Fibroblast of lung (primary cell): ENCODE measurements around the gene SPDYE6. TPM values are rescaled to one million over a fixed set of nuclear protein-coding genes. Genes with fewer than 3 reads are reported as not detected.

Experiments
- DNase-seq, 2 donors: peaks; one replicate each; pipeline versions ENCODE4 v3.0.0 to v3.0.0-alpha.2; 2010; ENCODE audit warnings: low read depth in 2 of 2
- H2AFZ ChIP-seq: 2 replicates; pipeline ENCODE4 v1.5.1; 2012; ENCODE audit warnings: low read length, control low read depth, inconsistent platforms
- H3K27ac ChIP-seq: 2 replicates; pipeline ENCODE4 v1.5.1; 2011; ENCODE audit warnings: low read length, control low read depth; ENCODE audit not compliant: insufficient read depth
- H3K27me3 ChIP-seq: 2 replicates; pipeline ENCODE4 v1.5.1; 2011; ENCODE audit warnings: mild to moderate bottlenecking, low read length; ENCODE audit not compliant: control insufficient read depth, insufficient read depth
- H3K36me3 ChIP-seq: 2 replicates; pipeline ENCODE4 v1.5.1; 2011; ENCODE audit warnings: low read length; ENCODE audit not compliant: control insufficient read depth, insufficient read depth
- H3K4me1 ChIP-seq: 2 replicates; pipeline ENCODE4 v1.5.1; 2011; ENCODE audit warnings: low read length; ENCODE audit not compliant: control insufficient read depth, insufficient read depth; ENCODE audit errors: extremely low read depth
- H3K4me2 ChIP-seq: 2 replicates; pipeline ENCODE4 v1.5.1; 2011; ENCODE audit warnings: low read length, control low read depth; ENCODE audit not compliant: insufficient read depth; ENCODE audit errors: extremely low read depth
- H3K4me3 ChIP-seq, 4 experiments: fragments of 200-600 bp in 1 of 4; sonication (generic) in 1 of 4; replicated peaks in 1 of 4; 2 replicates each; pipeline ENCODE4 v1.5.1; 2011 to 2016; ENCODE audit warnings: low read length in 4 of 4, low read depth in 3 of 4, mild to moderate bottlenecking in 3 of 4, control low read depth in 2 of 4, inconsistent platforms in 1 of 4, mixed read lengths in 1 of 4; ENCODE audit not compliant: insufficient read depth in 1 of 4; ENCODE audit errors: control extremely low read depth in 1 of 4
- H3K79me2 ChIP-seq: 2 replicates; pipeline ENCODE4 v1.5.1; 2012; ENCODE audit warnings: mild to moderate bottlenecking, low read length, inconsistent platforms; ENCODE audit not compliant: control insufficient read depth, insufficient read depth
- H3K9ac ChIP-seq: 2 replicates; pipeline ENCODE4 v1.5.1; 2011; ENCODE audit warnings: mild to moderate bottlenecking, low read length, control low read depth; ENCODE audit not compliant: insufficient read depth
- H3K9me3 ChIP-seq: 2 replicates; pipeline ENCODE4 v1.5.1; 2012; ENCODE audit warnings: low read depth, low read length; ENCODE audit not compliant: control insufficient read depth, insufficient read depth
- H4K20me1 ChIP-seq: 2 replicates; pipeline ENCODE4 v1.5.1; 2011; ENCODE audit warnings: low read length; ENCODE audit not compliant: control insufficient read depth, insufficient read depth; ENCODE audit errors: extremely low read depth
- CTCF ChIP-seq, 2 donors: IDR thresholded peaks in 1 of 2; conservative IDR thresholded peaks in 1 of 2; 1 replicate in 1 of 2; 2 replicates in 1 of 2; pipeline ENCODE4 v1.5.1; 2011 to 2012; ENCODE audit warnings: low read length in 2 of 2, control low read depth in 1 of 2, inconsistent platforms in 1 of 2, low read depth in 1 of 2, mild to moderate bottlenecking in 1 of 2
- EZH2 ChIP-seq: IDR thresholded peaks from 2 replicates; pipeline ENCODE4 v1.5.1; 2012; ENCODE audit warnings: low read length, control low read depth, mild to moderate bottlenecking; ENCODE audit errors: missing control alignments
- polyA plus RNA-seq, 2 donors: library from polyadenylated mRNA; depleted of rRNA in 1 of 2; stranded (reverse) in 1 of 2; unstranded in 1 of 2; fragments of >200 nt; gene quantifications; 2 replicates each; pipeline ENCODE4 v1.2.1, GENCODE V29; 2011 to 2012; ENCODE audit warnings: missing spikeins in 1 of 2
- total RNA-seq: library from RNA; depleted of rRNA; stranded (reverse); fragments of >200 nt; gene quantifications from 2 replicates; pipeline ENCODE4 v1.2.1, GENCODE V29; 2014

SPDYE6 gene
- total and polyA plus RNA-seq, 2 donors (not counting 1 experiment from before 2014, with no cell fraction given): not detected

GRCh38 chr7:102403563-102403962 is 47.3 kb upstream of the SPDYE6 start:
- no peaks in the 10 kb centered on the region for H3K27me3 ChIP-seq
- H3K27ac ChIP-seq: peak overlapping the region; percentile 41
- H2AFZ ChIP-seq: no peak overlapping the region
- no peak overlapping the region for H3K4me3 ChIP-seq
- TF ChIP-seq CTCF (conservative IDR thresholded peaks at IDR 0.05 in 1 of 2, IDR thresholded peaks at IDR 0.05 in 1 of 2; ENCODE audit: low read depth in 1 of 2, low read length in 2 of 2) (no peak), EZH2 (no peak)
- H3K4me2 ChIP-seq: no peak overlapping the region
- no peaks in the 10 kb centered on the region for H3K79me2 ChIP-seq
- no peaks in the 10 kb centered on the region for H3K9me3 ChIP-seq
- no peak overlapping the region for H3K9ac ChIP-seq
- H3K4me1 ChIP-seq: no peaks in the 10 kb centered on the region
- no peak for DNase-seq
- H4K20me1 ChIP-seq: no peaks in the 10 kb centered on the region
- peaks cover 22% of the 10 kb centered on the region for H3K36me3 ChIP-seq

- no peaks in the 10 kb centered on the region for H4K20me1 ChIP-seq
- no peak overlapping the region for H3K9ac ChIP-seq
- H3K27me3 ChIP-seq: no peaks in the 10 kb centered on the region
- H3K4me1 ChIP-seq: peaks cover 3% of the 10 kb centered on the region
- peaks cover 13% of the 10 kb centered on the region for H3K79me2 ChIP-seq
- H3K9me3 ChIP-seq: no peaks in the 10 kb centered on the region
- H3K4me3 ChIP-seq: no peak overlapping the region
- TF ChIP-seq EZH2 (no peak), CTCF (conservative IDR thresholded peaks at IDR 0.05 in 1 of 2, IDR thresholded peaks at IDR 0.05 in 1 of 2; ENCODE audit: low read depth in 1 of 2, low read length in 2 of 2) (no peak)
- H3K4me2 ChIP-seq: no peak overlapping the region
- H3K27ac ChIP-seq: no peak overlapping the region
- no peak overlapping the region for H2AFZ ChIP-seq
- H3K36me3 ChIP-seq: peaks cover 5% of the 10 kb centered on the region
- no peak for DNase-seq
Observed at GRCh38 chr7:102400360-102400759, 44.1 kb upstream of the SPDYE6 start.

GRCh38 chr7:102398543-102398942 is 42.3 kb upstream of the SPDYE6 start:
- Histone ChIP-seq H3K4me3 (no peak overlapping the region), H3K27ac (no peak overlapping the region), H3K4me1 (peaks cover 3% of the 10 kb centered on the region), H3K9ac (no peak overlapping the region), H3K9me3 (no peaks in the 10 kb centered on the region), H3K79me2 (peaks cover 13% of the 10 kb centered on the region), H3K36me3 (peaks cover 5% of the 10 kb centered on the region), H3K4me2 (no peak overlapping the region), H2AFZ (no peak overlapping the region), H4K20me1 (no peaks in the 10 kb centered on the region), H3K27me3 (no peaks in the 10 kb centered on the region)
- DNase-seq: no peak
- TF ChIP-seq EZH2: no peak
- TF ChIP-seq CTCF (conservative IDR thresholded peaks at IDR 0.05 in 1 of 2, IDR thresholded peaks at IDR 0.05 in 1 of 2; ENCODE audit: low read depth in 1 of 2, low read length in 2 of 2): no peak
